ENCODE data around the gene P2RX3.
"Not testable (repeated sequence)": the region's sequence is repeated elsewhere in the genome, so short reads cannot be mapped to it uniquely, and the experiment has no call there.

The P2RX3 gene

GRCh38 chr11:57358543-57358961, 20.4 kb downstream of the P2RX3 start:
- no peak overlapping the region for H3K4me3 ChIP-seq (ENCODE audit: low read depth, low read length)
- TF ChIP-seq, protein P1, sequence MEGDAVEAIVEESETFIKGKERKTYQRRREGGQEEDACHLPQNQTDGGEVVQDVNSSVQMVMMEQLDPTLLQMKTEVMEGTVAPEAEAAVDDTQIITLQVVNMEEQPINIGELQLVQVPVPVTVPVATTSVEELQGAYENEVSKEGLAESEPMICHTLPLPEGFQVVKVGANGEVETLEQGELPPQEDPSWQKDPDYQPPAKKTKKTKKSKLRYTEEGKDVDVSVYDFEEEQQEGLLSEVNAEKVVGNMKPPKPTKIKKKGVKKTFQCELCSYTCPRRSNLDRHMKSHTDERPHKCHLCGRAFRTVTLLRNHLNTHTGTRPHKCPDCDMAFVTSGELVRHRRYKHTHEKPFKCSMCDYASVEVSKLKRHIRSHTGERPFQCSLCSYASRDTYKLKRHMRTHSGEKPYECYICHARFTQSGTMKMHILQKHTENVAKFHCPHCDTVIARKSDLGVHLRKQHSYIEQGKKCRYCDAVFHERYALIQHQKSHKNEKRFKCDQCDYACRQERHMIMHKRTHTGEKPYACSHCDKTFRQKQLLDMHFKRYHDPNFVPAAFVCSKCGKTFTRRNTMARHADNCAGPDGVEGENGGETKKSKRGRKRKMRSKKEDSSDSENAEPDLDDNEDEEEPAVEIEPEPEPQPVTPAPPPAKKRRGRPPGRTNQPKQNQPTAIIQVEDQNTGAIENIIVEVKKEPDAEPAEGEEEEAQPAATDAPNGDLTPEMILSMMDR (IDR thresholded peaks at IDR 0.05; ENCODE audit: insufficient read depth, low read depth, low read length, missing control alignments): no peak
- DNase-seq (ENCODE audit: low read depth): no peak

DNA sequence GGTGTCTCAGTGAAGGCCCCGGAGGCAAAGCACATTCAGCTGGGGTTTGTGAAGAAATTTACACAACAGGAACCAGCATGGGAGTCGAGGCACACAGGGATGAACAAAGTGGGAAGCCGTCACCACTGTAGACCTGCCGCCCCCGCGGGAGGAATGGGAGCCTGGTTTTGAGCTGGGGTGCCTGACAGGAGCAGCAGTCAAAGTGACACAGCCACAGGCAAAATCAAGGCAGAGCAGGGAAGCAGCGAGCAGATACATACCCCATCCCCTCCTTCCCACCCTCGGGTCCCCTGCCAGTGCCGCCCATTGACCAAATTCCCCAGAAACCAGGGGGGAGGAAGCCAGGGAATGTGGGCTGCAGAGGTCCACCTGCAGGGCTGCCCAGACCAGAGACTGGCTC, 20.8 kb downstream of the P2RX3 start:
- TF ChIP-seq, protein P1 (IDR thresholded peaks at IDR 0.05; ENCODE audit: insufficient read depth, low read depth, low read length, missing control alignments): no peak
- no peak for DNase-seq (ENCODE audit: low read depth)

DNA sequence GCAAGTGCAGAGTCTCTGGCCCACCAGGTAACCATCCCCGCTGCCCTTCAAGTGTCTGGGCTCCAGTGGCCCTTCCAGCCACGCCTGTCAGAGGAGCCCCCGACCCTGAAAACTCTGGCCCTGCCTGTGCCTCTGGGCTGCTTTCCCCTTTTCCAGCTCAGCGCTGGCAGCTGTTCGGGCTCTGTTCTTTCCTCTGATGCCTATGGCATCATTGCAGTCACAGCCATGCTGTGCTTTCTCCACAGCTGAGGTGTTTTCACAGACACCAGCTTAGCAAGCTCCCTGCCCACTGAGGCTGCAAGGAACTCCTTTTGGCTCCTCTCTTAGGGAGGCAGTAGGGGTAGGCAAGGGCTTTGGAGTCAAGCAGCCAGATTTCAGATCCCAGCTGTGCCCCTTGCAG, 21.2 kb downstream of the P2RX3 start:
- TF ChIP-seq, protein P1 (IDR thresholded peaks at IDR 0.05; ENCODE audit: insufficient read depth, low read depth, low read length, missing control alignments): no peak
- no peak overlapping the region for H3K4me3 ChIP-seq (ENCODE audit: low read depth, low read length)
- DNase-seq (ENCODE audit: low read depth): no peak

More for the DNA sequence above, 20.8 kb downstream of the P2RX3 start:
- no peak overlapping the region for H3K4me3 ChIP-seq (ENCODE audit: low read depth, low read length)

DNA sequence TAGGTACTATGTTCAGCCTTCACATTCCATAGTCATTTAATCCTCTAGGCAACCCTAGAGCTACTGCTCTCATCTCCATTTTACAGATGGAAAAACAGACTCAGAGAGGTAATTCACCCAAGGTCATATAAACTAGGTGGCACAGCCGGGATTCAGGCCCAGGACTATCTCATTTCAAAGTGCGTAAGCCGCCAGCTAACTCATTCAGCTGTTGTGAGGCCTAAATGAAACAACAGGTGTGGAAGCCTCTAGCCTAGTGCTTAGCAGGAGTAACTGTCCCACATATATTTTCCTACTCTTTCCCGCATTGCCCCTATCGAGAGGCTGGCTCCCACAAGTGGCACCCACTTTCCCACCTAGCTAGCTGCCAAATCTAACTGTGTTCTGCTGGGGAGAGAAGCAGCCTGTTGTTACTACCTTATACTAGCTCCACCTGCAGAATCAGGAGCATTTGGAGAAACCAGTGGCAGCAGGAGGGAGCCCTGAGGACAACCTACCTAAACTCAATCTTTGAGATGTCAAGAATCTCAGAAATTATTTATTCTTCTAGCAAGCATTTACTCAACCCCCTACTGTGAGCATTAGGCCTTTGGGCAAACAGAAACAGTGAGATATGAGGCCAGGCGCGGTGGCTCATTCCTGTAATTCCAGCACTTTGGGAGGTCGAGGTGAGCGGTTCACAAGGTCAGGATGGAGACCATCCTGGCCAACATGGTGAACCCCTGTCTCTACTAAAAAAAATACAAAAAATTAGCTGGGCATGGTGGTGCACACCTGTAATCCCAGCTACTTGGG, 21.9 kb downstream of the P2RX3 start:
- DNase-seq (ENCODE audit: low read depth): no peak
- TF ChIP-seq, protein P1 (IDR thresholded peaks at IDR 0.05; ENCODE audit: insufficient read depth, low read depth, low read length, missing control alignments): no peak

GRCh38 chr11:57360991-57361390, 22.8 kb downstream of the P2RX3 start:
- no peak overlapping the region for H3K4me3 ChIP-seq (ENCODE audit: low read depth, low read length)
- DNase-seq (ENCODE audit: low read depth): no peak
- TF ChIP-seq, protein P1 (IDR thresholded peaks at IDR 0.05; ENCODE audit: insufficient read depth, low read depth, low read length, missing control alignments): no peak

More for the DNA sequence above, 21.9 kb downstream of the P2RX3 start:
- no peak overlapping the region for H3K4me3 ChIP-seq (ENCODE audit: low read depth, low read length)

- H3K4me3 ChIP-seq (ENCODE audit: low read depth, low read length); DNase-seq (ENCODE audit: low read depth): not testable (repeated sequence)
Observed at GRCh38 chr11:57361420-57361819, 23.3 kb downstream of the P2RX3 start.

GRCh38 chr11:57361926-57362325, 23.8 kb downstream of the P2RX3 start:
- TF ChIP-seq, protein P1 (IDR thresholded peaks at IDR 0.05; ENCODE audit: insufficient read depth, low read depth, low read length, missing control alignments): no peak
- DNase-seq (ENCODE audit: low read depth): no peak
- H3K4me3 ChIP-seq (ENCODE audit: low read depth, low read length): no peak overlapping the region

All from GM12865 (cell line).